Activated CD4-positive, alpha-beta T cell treated with anti-CD3 and anti-CD28 coated beads, Interleukin-2, amount 50 U/mL, for 16 hours (primary cell): ENCODE measurements around the gene JMJD1C.
"Not testable (repeated sequence)": the region's sequence is repeated elsewhere in the genome, so short reads cannot be mapped to it uniquely, and the experiment has no call there.

Experiments
- DNase-seq: peaks from one replicate; pipeline ENCODE4 v3.0.0-alpha.2; 2020

The JMJD1C gene

GRCh38 chr10:63392224-63392623 is 73.6 kb downstream of the JMJD1C start:
- no peak for DNase-seq

GRCh38 chr10:63391812-63392211 is 74.0 kb downstream of the JMJD1C start:
- DNase-seq, result no peak

GRCh38 chr10:63390521-63390920 is 75.3 kb downstream of the JMJD1C start:
- no peak for DNase-seq

- peak; percentile 22 for DNase-seq
Measured at GRCh38 chr10:63388421-63389031, 77.3 kb downstream of the JMJD1C start.

- DNase-seq, result no peak
Measured at GRCh38 chr10:63385254-63385653, 80.5 kb downstream of the JMJD1C start.

GRCh38 chr10:63384675-63385074 is 81.1 kb downstream of the JMJD1C start:
- no peak for DNase-seq

- DNase-seq, result no peak
Measured at GRCh38 chr10:63384001-63384400, 81.8 kb downstream of the JMJD1C start.

- DNase-seq, result no peak
Measured at GRCh38 chr10:63383141-63383540, 82.6 kb downstream of the JMJD1C start.

GRCh38 chr10:63382066-63382465 is 83.7 kb downstream of the JMJD1C start:
- DNase-seq, result no peak

GRCh38 chr10:63377305-63377661 is 88.5 kb downstream of the JMJD1C start:
- DNase-seq, result not testable (repeated sequence)

GRCh38 chr10:63376560-63377304 is 89.0 kb downstream of the JMJD1C start:
- no peak for DNase-seq

GRCh38 chr10:63375859-63376258 is 89.9 kb downstream of the JMJD1C start:
- no peak for DNase-seq

GRCh38 chr10:63375458-63375857 is 90.3 kb downstream of the JMJD1C start:
- no peak for DNase-seq

GRCh38 chr10:63374991-63375390 is 90.8 kb downstream of the JMJD1C start:
- no peak for DNase-seq

- no peak for DNase-seq
Measured at GRCh38 chr10:63373176-63373575, 92.6 kb downstream of the JMJD1C start.

GRCh38 chr10:63369711-63370110 is 96.1 kb downstream of the JMJD1C start:
- DNase-seq, result no peak

- no peak for DNase-seq
Measured at GRCh38 chr10:63368365-63368764, 97.4 kb downstream of the JMJD1C start.

GRCh38 chr10:63366933-63367332 is 98.8 kb downstream of the JMJD1C start:
- no peak for DNase-seq

GRCh38 chr10:63365976-63366765 is 99.6 kb downstream of the JMJD1C start:
- DNase-seq, result no peak

- no peak for DNase-seq
Measured at GRCh38 chr10:63364918-63365317, 100.9 kb downstream of the JMJD1C start.

- DNase-seq, result no peak
Measured at GRCh38 chr10:63363951-63364350, 101.8 kb downstream of the JMJD1C start.

- DNase-seq, result no peak
Measured at GRCh38 chr10:63355682-63356081, 110.1 kb downstream of the JMJD1C start.

- no peak for DNase-seq
Measured at GRCh38 chr10:63352976-63353375, 112.8 kb downstream of the JMJD1C start.

GRCh38 chr10:63348245-63348850 is 117.4 kb downstream of the JMJD1C start:
- no peak for DNase-seq
